HepG2 (cell line): ENCODE measurements around the gene PSORS1C2. TPM values are rescaled to one million over a fixed set of nuclear protein-coding genes. Genes with fewer than 3 reads are reported as not detected.

Experiments used
- ATAC-seq: fragments of 200-7000 bp; cut with Tn5 transposase; 3 replicates; pipeline ENCODE4 v1.9.1; 2020; ENCODE audit warnings: mild to moderate bottlenecking, moderate library complexity
- BruUV-seq: library from RNA; stranded (reverse); fragments of 400-500 nt; replicated peaks from 2 replicates; lab custom pipeline; 2021; lab: Mats Ljungman, UMichigan
- CTCF ChIA-PET: fragments of 300-600 bp; formaldehyde crosslinking; extraction: SDS; loops from one replicate; lab custom pipeline; 2021; ENCODE audit warnings: low total read pairs, inconsistent platforms, low intra/inter-chr PET ratio; lab: Yijun Ruan, JAX
- POLR2A ChIA-PET: fragments of 350-600 bp; sonication (Branson Sonifier 250); formaldehyde crosslinking; loops from one replicate; lab custom pipeline; 2020; ENCODE audit warnings: antibody characterized with exemption, inconsistent platforms; lab: Yijun Ruan, JAX
- DNase-seq: peaks from one replicate; pipeline ENCODE4 v3.0.0-alpha.2; 2015; ENCODE audit warnings: low spot score
- FAIRE-seq: peaks from 3 replicates; lab custom pipeline; 2011; peaks lifted over from hg19 to GRCh38; lab: Jason Lieb, UNC
- H2AFZ ChIP-seq: one replicate; pipeline ENCODE4 v1.6.1; 2011; ENCODE audit warnings: low read length, inconsistent platforms
- H3K27ac ChIP-seq: fragments of 300-600 bp; 3 replicates; pipeline ENCODE4 v1.8.0; 2011; ENCODE audit warnings: mixed run types, mild to moderate bottlenecking, mixed read lengths, low read length, inconsistent platforms; ENCODE audit not compliant: insufficient read depth; ENCODE audit errors: extremely low read length
- H3K27me3 ChIP-seq, 2 experiments: fragments of 200-600 bp in 1 of 2; 2 replicates in 1 of 2; 3 replicates in 1 of 2; pipeline versions ENCODE4 v1.6.0 to v1.8.0; 2011; ENCODE audit warnings: low read length in 2 of 2, mild to moderate bottlenecking in 2 of 2, moderate library complexity in 2 of 2, inconsistent platforms in 1 of 2; ENCODE audit not compliant: insufficient read depth in 2 of 2, control insufficient read depth in 1 of 2
- H3K36me3 ChIP-seq, 2 experiments: fragments of 200-600 bp in 1 of 2; replicated peaks in 1 of 2; 2 replicates in 1 of 2; 3 replicates in 1 of 2; pipeline versions ENCODE4 v1.5.1 to v1.8.0; 2011; ENCODE audit warnings: low read length in 2 of 2, inconsistent platforms in 1 of 2; ENCODE audit not compliant: insufficient read depth in 2 of 2, control insufficient read depth in 1 of 2
- H3K4me1 ChIP-seq: 2 replicates; pipeline ENCODE4 v1.5.1; 2012; ENCODE audit warnings: low read length, inconsistent platforms; ENCODE audit not compliant: insufficient read depth
- H3K4me2 ChIP-seq: 2 replicates; pipeline ENCODE4 v1.6.0; 2011; ENCODE audit warnings: low read depth, low read length, inconsistent platforms
- H3K4me3 ChIP-seq, 3 experiments: fragments of 200-600 bp in 1 of 3; sonication (generic), shearing (Covaris generic) in 1 of 3; replicated peaks in 1 of 3; 2 replicates each; pipeline ENCODE4 v1.5.1; 2011 to 2016; ENCODE audit warnings: low read length in 3 of 3, inconsistent platforms in 2 of 3, low read depth in 2 of 3, mild to moderate bottlenecking in 2 of 3, control low read depth in 1 of 3, mixed read lengths in 1 of 3; ENCODE audit not compliant: insufficient read depth in 1 of 3
- H3K79me2 ChIP-seq: one replicate; pipeline ENCODE4 v1.6.1; 2011; ENCODE audit warnings: low read length, inconsistent platforms; ENCODE audit not compliant: insufficient read depth
- H3K9ac ChIP-seq: 2 replicates; pipeline ENCODE4 v1.6.0; 2011; ENCODE audit warnings: mild to moderate bottlenecking, low read depth, low read length, inconsistent platforms; ENCODE audit not compliant: insufficient read depth
- H3K9me3 ChIP-seq: 2 replicates; pipeline ENCODE4 v1.5.1; 2012; ENCODE audit warnings: mild to moderate bottlenecking, low read length
- H4K20me1 ChIP-seq: 2 replicates; pipeline ENCODE4 v1.6.0; 2011; ENCODE audit warnings: inconsistent platforms, mild to moderate bottlenecking, low read length, moderate library complexity; ENCODE audit not compliant: insufficient read depth
- CHD4 ChIP-seq: fragments of 200-600 bp; sonication (generic); IDR thresholded peaks from 2 replicates; pipeline ENCODE4 v1.7.0; 2017; ENCODE audit warnings: mild to moderate bottlenecking, low read length, borderline replicate concordance
- HCFC1 ChIP-seq: fragments of 150-350 bp; IDR thresholded peaks from 2 replicates; pipeline ENCODE4 v1.6.1; 2014; ENCODE audit warnings: low read depth, low read length
- SMYD3 ChIP-seq: sonication (generic); formaldehyde crosslinking; IDR thresholded peaks from 2 replicates; pipeline ENCODE4 v1.8.1; 2023; ENCODE audit warnings: mild to moderate bottlenecking, missing genetic modification reagents
- SP4 ChIP-seq: sonication (generic); formaldehyde crosslinking; IDR thresholded peaks from 2 replicates; pipeline ENCODE4 v1.8.1; 2023; ENCODE audit warnings: mild to moderate bottlenecking, missing genetic modification reagents
- TOPORS ChIP-seq: sonication (generic); formaldehyde crosslinking; IDR thresholded peaks from 2 replicates; pipeline ENCODE4 v1.8.0; 2023; ENCODE audit warnings: mild to moderate bottlenecking, missing genetic modification reagents
- YEATS2 ChIP-seq: sonication (generic); formaldehyde crosslinking; IDR thresholded peaks from 2 replicates; pipeline ENCODE4 v1.4.0; 2020; ENCODE audit warnings: missing genetic modification reagents, borderline replicate concordance
- ZBTB33 ChIP-seq: sonication (generic); formaldehyde crosslinking; IDR thresholded peaks from 2 replicates; pipeline ENCODE4 v1.4.0; 2020; ENCODE audit warnings: missing genetic modification reagents
- ZIK1 ChIP-seq: sonication (generic); formaldehyde crosslinking; IDR thresholded peaks from 2 replicates; pipeline ENCODE4 v1.5.0; 2020; ENCODE audit warnings: mild to moderate bottlenecking, low read depth, missing genetic modification reagents, borderline replicate concordance
- ZMYM3 ChIP-seq: sonication (generic); formaldehyde crosslinking; IDR thresholded peaks from 2 replicates; pipeline ENCODE4 v1.5.1; 2020; ENCODE audit warnings: mild to moderate bottlenecking, missing genetic modification reagents
- ZNF296 ChIP-seq: sonication (generic); formaldehyde crosslinking; conservative IDR thresholded peaks from 2 replicates; pipeline ENCODE4 v1.5.0; 2020; ENCODE audit warnings: mild to moderate bottlenecking, missing genetic modification reagents
- ZNF652 ChIP-seq: IDR thresholded peaks from 2 replicates; pipeline ENCODE4 v1.6.1; 2016; ENCODE audit warnings: low read depth, borderline replicate concordance
- WGBS: methylation state at CpG from one replicate; pipeline ENCODE4 v1.1.6; 2017; ENCODE audit warnings: low lambda C conversion rate; 5-methylcytosine and 5-hydroxymethylcytosine counted together
- in situ Hi-C: cut with HindIII; loops from 2 replicates; pipeline ENCODE4 v1.10.0; 2017; ENCODE audit warnings: low pct_unique_long_range_greater_than_20kb; ENCODE audit not compliant: extremely low pct_ligation_motif_present
- intact Hi-C: fragments of 100-400 bp; cut with micrococcal nuclease; formaldehyde crosslinking; loops from one replicate; pipeline ENCODE4 v1.10.0; 2022; ENCODE audit not compliant: unreplicated experiment
- polyA plus RNA-seq, 8 experiments: library from polyadenylated mRNA; depleted of rRNA in 3 of 8; stranded (reverse) in 7 of 8; unstranded in 1 of 8; fragments of >200 nt; fragmentation: Illumina TruSeq in 4 of 8; extraction: Trizol in 4 of 8; gene quantifications; 2 replicates each; pipeline versions ENCODE4 v1.2.1 to v1.2.3, GENCODE V29; 2011 to 2016; ENCODE audit warnings: low read depth in 4 of 8, missing spikeins in 1 of 8, mixed read lengths in 1 of 8; ENCODE audit not compliant: insufficient read depth in 1 of 8
- total RNA-seq, 5 experiments: library from RNA; depleted of rRNA; stranded (reverse); fragments of >200 nt; fragmentation: Illumina TruSeq; extraction: Trizol; gene quantifications; 2 replicates each; pipeline ENCODE4 v1.2.3, GENCODE V29; 2016; ENCODE audit warnings: low read depth in 1 of 5
- TF ChIP-seq, protein P1 (sequence below): IDR thresholded peaks from 2 replicates; pipeline ENCODE4 v1.6.1; 2018; ENCODE audit warnings: missing genetic modification reagents
- TF ChIP-seq, protein P2 (sequence below): sonication (generic); formaldehyde crosslinking; IDR thresholded peaks from 2 replicates; pipeline ENCODE4 v1.4.0; 2020; ENCODE audit warnings: mild to moderate bottlenecking, low read depth, missing genetic modification reagents

PSORS1C2 gene
- total and polyA plus RNA-seq, 2 of the 13 experiments (the other 11 are each of a cell fraction or from before 2014, with no cell fraction given): not detected

- 28% methylated on average over 6 of the region's 6 CpGs for WGBS
- ATAC-seq: no peak
- in situ Hi-C loops: no loop called here
- Histone ChIP-seq H3K9ac (no peak overlapping the region), H3K4me3 (no peak overlapping the region), H3K9me3 (no peaks in the 10 kb centered on the region), H2AFZ (no peak overlapping the region), H3K27ac (no peak overlapping the region), H3K27me3 (peaks cover 0 to 11% of the 10 kb centered on the region in 2 experiments; a peak in 1 of 5 replicates), H3K4me2 (no peak overlapping the region)
- no peak for DNase-seq
- intact Hi-C loops: no loop called here
- FAIRE-seq: no peak
- BruUV-seq: no TSS peak
- CTCF ChIA-PET: no interaction called here
- no peak for TF ChIP-seq TOPORS
- TF ChIP-seq SP4 (CRISPR knock-in tag): no peak
- TF ChIP-seq ZMYM3: no peak
- no peak for TF ChIP-seq SMYD3 (CRISPR knock-in tag)
- TF ChIP-seq, all 625 proteins: peak for 0
- no peaks in the 10 kb centered on the region for H4K20me1 ChIP-seq
- no peaks in the 10 kb centered on the region for H3K79me2 ChIP-seq
- H3K36me3 ChIP-seq: no peaks in the 10 kb centered on the region
- POLR2A ChIA-PET: no interaction called here
- peaks cover 4% of the 10 kb centered on the region for H3K4me1 ChIP-seq
Measured at GRCh38 chr6:31132806-31133205, 6.1 kb downstream of the PSORS1C2 start.

GRCh38 chr6:31131595-31131994 is 7.3 kb downstream of the PSORS1C2 start:
- ChIA-PET POLR2A (no interaction called here), CTCF (no interaction called here)
- Histone ChIP-seq H2AFZ (no peak overlapping the region), H3K4me3 (no peak overlapping the region), H3K4me1 (no peaks in the 10 kb centered on the region), H3K4me2 (no peak overlapping the region), H3K9me3 (no peaks in the 10 kb centered on the region), H3K27me3 (peaks cover 0 to 15% of the 10 kb centered on the region in 2 experiments; a peak in 3 of 5 replicates), H3K79me2 (no peaks in the 10 kb centered on the region), H4K20me1 (no peaks in the 10 kb centered on the region), H3K9ac (no peak overlapping the region), H3K27ac (no peak overlapping the region), H3K36me3 (no peaks in the 10 kb centered on the region)
- ATAC-seq (no peak), DNase-seq (no peak), FAIRE-seq (no peak)
- intact Hi-C loops: no loop called here
- no TSS peak for BruUV-seq
- 43% methylated on average over 3 of the region's 3 CpGs for WGBS
- in situ Hi-C loops: no loop called here
- TF ChIP-seq YEATS2 (CRISPR knock-in tag) (no peak), ZIK1 (CRISPR knock-in tag) (no peak), ZNF296 (CRISPR knock-in tag) (no peak), HCFC1 (no peak), ZNF652 (CRISPR knock-in tag) (no peak), CHD4 (no peak), ZBTB33 (CRISPR knock-in tag) (no peak)
- TF ChIP-seq, protein P1, sequence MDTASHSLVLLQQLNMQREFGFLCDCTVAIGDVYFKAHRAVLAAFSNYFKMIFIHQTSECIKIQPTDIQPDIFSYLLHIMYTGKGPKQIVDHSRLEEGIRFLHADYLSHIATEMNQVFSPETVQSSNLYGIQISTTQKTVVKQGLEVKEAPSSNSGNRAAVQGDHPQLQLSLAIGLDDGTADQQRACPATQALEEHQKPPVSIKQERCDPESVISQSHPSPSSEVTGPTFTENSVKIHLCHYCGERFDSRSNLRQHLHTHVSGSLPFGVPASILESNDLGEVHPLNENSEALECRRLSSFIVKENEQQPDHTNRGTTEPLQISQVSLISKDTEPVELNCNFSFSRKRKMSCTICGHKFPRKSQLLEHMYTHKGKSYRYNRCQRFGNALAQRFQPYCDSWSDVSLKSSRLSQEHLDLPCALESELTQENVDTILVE: no peak
- TF ChIP-seq, protein P2, sequence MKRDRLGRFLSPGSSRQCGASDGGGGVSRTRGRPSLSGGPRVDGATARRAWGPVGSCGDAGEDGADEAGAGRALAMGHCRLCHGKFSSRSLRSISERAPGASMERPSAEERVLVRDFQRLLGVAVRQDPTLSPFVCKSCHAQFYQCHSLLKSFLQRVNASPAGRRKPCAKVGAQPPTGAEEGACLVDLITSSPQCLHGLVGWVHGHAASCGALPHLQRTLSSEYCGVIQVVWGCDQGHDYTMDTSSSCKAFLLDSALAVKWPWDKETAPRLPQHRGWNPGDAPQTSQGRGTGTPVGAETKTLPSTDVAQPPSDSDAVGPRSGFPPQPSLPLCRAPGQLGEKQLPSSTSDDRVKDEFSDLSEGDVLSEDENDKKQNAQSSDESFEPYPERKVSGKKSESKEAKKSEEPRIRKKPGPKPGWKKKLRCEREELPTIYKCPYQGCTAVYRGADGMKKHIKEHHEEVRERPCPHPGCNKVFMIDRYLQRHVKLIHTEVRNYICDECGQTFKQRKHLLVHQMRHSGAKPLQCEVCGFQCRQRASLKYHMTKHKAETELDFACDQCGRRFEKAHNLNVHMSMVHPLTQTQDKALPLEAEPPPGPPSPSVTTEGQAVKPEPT (CRISPR knock-in tag): no peak
